H9 (cell line): ENCODE measurements around the gene DCAF17. TPM values are rescaled to one million over a fixed set of nuclear protein-coding genes. Genes with fewer than 3 reads are reported as not detected.
A peak's percentile ranks its signal among the peaks of the same experiment; 100 is the strongest.

Experiments used
- DNase-seq: peaks from one replicate; pipeline ENCODE4 v3.0.0-alpha.2; 2017
- H2AFZ ChIP-seq: one replicate; pipeline ENCODE4 v1.6.1; 2013; ENCODE audit warnings: mild to moderate bottlenecking, low read length, control low read depth, moderate library complexity
- H2AK5ac ChIP-seq: 2 replicates; pipeline ENCODE4 v1.6.1; 2013; ENCODE audit warnings: low read length, control low read depth, mixed read lengths; ENCODE audit not compliant: insufficient read length
- H2BK120ac ChIP-seq: one replicate; pipeline ENCODE4 v1.6.1; 2013; ENCODE audit warnings: low read depth, mild to moderate bottlenecking, low read length, control low read depth, inconsistent platforms; ENCODE audit not compliant: poor library complexity, severe bottlenecking
- H2BK12ac ChIP-seq: 2 replicates; pipeline ENCODE4 v1.6.1; 2013; ENCODE audit warnings: low read length, control low read depth, mixed read lengths, low read depth; ENCODE audit not compliant: insufficient read length
- H2BK15ac ChIP-seq: 2 replicates; pipeline ENCODE4 v1.6.1; 2013; ENCODE audit warnings: low read depth, low read length, control low read depth
- H2BK20ac ChIP-seq: one replicate; pipeline ENCODE4 v1.6.1; 2013; ENCODE audit warnings: low read depth, mild to moderate bottlenecking, low read length, control low read depth, inconsistent platforms; ENCODE audit not compliant: poor library complexity, severe bottlenecking
- H2BK5ac ChIP-seq: 2 replicates; pipeline ENCODE4 v1.6.1; 2013; ENCODE audit warnings: low read length, control low read depth, mixed read lengths; ENCODE audit not compliant: insufficient read length
- H3K14ac ChIP-seq: 2 replicates; pipeline ENCODE4 v1.6.1; 2013; ENCODE audit warnings: low read length, control low read depth; ENCODE audit not compliant: insufficient read depth
- H3K18ac ChIP-seq: 2 replicates; pipeline ENCODE4 v1.6.1; 2013; ENCODE audit warnings: low read depth, mild to moderate bottlenecking, mixed read lengths, low read length, control low read depth; ENCODE audit not compliant: insufficient read length
- H3K23ac ChIP-seq: 2 replicates; pipeline ENCODE4 v1.6.1; 2013; ENCODE audit warnings: low read length, control low read depth, mixed read lengths, low read depth; ENCODE audit not compliant: insufficient read length
- H3K23me2 ChIP-seq: 2 replicates; pipeline ENCODE4 v1.6.1; 2013; ENCODE audit warnings: low read depth, mild to moderate bottlenecking, mixed read lengths, low read length, control low read depth; ENCODE audit not compliant: insufficient read length, poor library complexity, severe bottlenecking
- H3K27ac ChIP-seq: 2 replicates; pipeline ENCODE4 v1.5.1; 2013; ENCODE audit warnings: low read length, control low read depth, mixed read lengths, low read depth; ENCODE audit not compliant: insufficient read length
- H3K27me3 ChIP-seq: 2 replicates; pipeline ENCODE4 v1.6.1; 2013; ENCODE audit warnings: low read length, control low read depth, inconsistent platforms; ENCODE audit not compliant: insufficient read depth
- H3K4ac ChIP-seq: 2 replicates; pipeline ENCODE4 v1.6.1; 2013; ENCODE audit warnings: low read depth, mild to moderate bottlenecking, control low read depth, inconsistent platforms, low read length, moderate library complexity
- H3K4me1 ChIP-seq: 2 replicates; pipeline ENCODE4 v1.6.1; 2013; ENCODE audit warnings: low read length, control low read depth, inconsistent platforms; ENCODE audit not compliant: insufficient read depth
- H3K4me2 ChIP-seq: 2 replicates; pipeline ENCODE4 v1.6.1; 2013; ENCODE audit warnings: low read length, control low read depth, mixed read lengths; ENCODE audit not compliant: insufficient read length, insufficient read depth
- H3K56ac ChIP-seq: 2 replicates; pipeline ENCODE4 v1.6.1; 2013; ENCODE audit warnings: low read depth, mild to moderate bottlenecking, mixed read lengths, low read length, control low read depth; ENCODE audit not compliant: insufficient read length
- H3K79me1 ChIP-seq: 2 replicates; pipeline ENCODE4 v1.6.1; 2013; ENCODE audit warnings: low read depth, mild to moderate bottlenecking, moderate library complexity, low read length, control low read depth, inconsistent platforms; ENCODE audit not compliant: insufficient read depth, poor library complexity, severe bottlenecking
- H3K79me2 ChIP-seq: 2 replicates; pipeline ENCODE4 v1.6.1; 2013; ENCODE audit warnings: low read length, control low read depth, inconsistent platforms; ENCODE audit not compliant: insufficient read depth
- H3K9ac ChIP-seq: 2 replicates; pipeline ENCODE4 v1.6.1; 2013; ENCODE audit warnings: low read length, control low read depth, mixed read lengths; ENCODE audit not compliant: insufficient read length; ENCODE audit errors: extremely low read depth
- H3K9me3 ChIP-seq: one replicate; pipeline ENCODE4 v1.6.1; 2013; ENCODE audit warnings: low read depth, low read length, inconsistent platforms; ENCODE audit not compliant: control insufficient read depth
- H3T11ph ChIP-seq: one replicate; pipeline ENCODE4 v1.6.1; 2013; ENCODE audit warnings: mild to moderate bottlenecking, low read length, control low read depth, inconsistent platforms
- H4K20me1 ChIP-seq: one replicate; pipeline ENCODE4 v1.6.1; 2013; ENCODE audit not compliant: control insufficient read depth, insufficient read length, insufficient read depth
- H4K5ac ChIP-seq: 2 replicates; pipeline ENCODE4 v1.6.1; 2013; ENCODE audit warnings: low read depth, mild to moderate bottlenecking, mixed read lengths, low read length, control low read depth; ENCODE audit not compliant: insufficient read length
- H4K8ac ChIP-seq: replicated peaks from 2 replicates; pipeline ENCODE4 v1.6.1; 2013; ENCODE audit warnings: low read length, control low read depth, mixed read lengths, low read depth; ENCODE audit not compliant: insufficient read length
- H4K91ac ChIP-seq: 2 replicates; pipeline ENCODE4 v1.6.1; 2013; ENCODE audit warnings: low read depth, mild to moderate bottlenecking, moderate library complexity, mixed read lengths, low read length, control low read depth; ENCODE audit not compliant: insufficient read length
- H3K27ac Mint-ChIP-seq, 3 experiments: 2 replicates in 2 of 3; 3 replicates in 1 of 3; pipeline ENCODE4 v1.8.0; 2020 to 2021; ENCODE audit warnings: mixed read lengths in 3 of 3, mild to moderate bottlenecking in 1 of 3, moderate library complexity in 1 of 3
- H3K27me3 Mint-ChIP-seq: 2 replicates; pipeline ENCODE4 v1.8.0; 2021; ENCODE audit warnings: low read depth, mild to moderate bottlenecking, moderate library complexity, mixed read lengths
- H3K36me3 Mint-ChIP-seq, 3 experiments: 2 replicates in 2 of 3; 3 replicates in 1 of 3; pipeline ENCODE4 v1.8.0; 2020 to 2021; ENCODE audit warnings: low read depth in 3 of 3, mixed read lengths in 3 of 3; ENCODE audit not compliant: insufficient read depth in 1 of 3
- H3K4me1 Mint-ChIP-seq, 2 experiments: 2 replicates each; pipeline ENCODE4 v1.8.0; 2020; ENCODE audit warnings: mixed read lengths in 2 of 2
- H3K4me3 Mint-ChIP-seq, 2 experiments: 2 replicates in 1 of 2; 3 replicates in 1 of 2; pipeline ENCODE4 v1.8.0; 2020 to 2021; ENCODE audit warnings: mild to moderate bottlenecking in 2 of 2, mixed read lengths in 2 of 2, moderate library complexity in 1 of 2
- H3K9me3 Mint-ChIP-seq, 2 experiments: 2 replicates in 1 of 2; 3 replicates in 1 of 2; pipeline ENCODE4 v1.8.0; 2020; ENCODE audit warnings: mild to moderate bottlenecking in 2 of 2, mixed read lengths in 2 of 2, moderate library complexity in 1 of 2
- WGBS: extraction: QIAGEN DNeasy Blood & Tissue Kit; methylation state at CpG from one replicate; pipeline ENCODE4 v1.1.7; 2013; ENCODE audit warnings: missing lambda C conversion rate, low lambda C conversion rate, mixed read lengths; ENCODE audit not compliant: insufficient read length; ENCODE audit errors: extremely low coverage; 5-methylcytosine and 5-hydroxymethylcytosine counted together
- total RNA-seq: library from RNA; stranded (reverse); gene quantifications from 2 replicates; pipeline ENCODE4 v1.2.1, GENCODE V29; 2021
- TF ChIP-seq, protein P1 (sequence below): fragments of 200-600 bp; sonication (generic); conservative IDR thresholded peaks from 3 replicates; pipeline ENCODE4 v1.8.0; 2021; ENCODE audit warnings: antibody characterized with exemption, mild to moderate bottlenecking

The DCAF17 gene
- total RNA-seq, 1 experiment from 2014 or later: 28.1 TPM

DNA sequence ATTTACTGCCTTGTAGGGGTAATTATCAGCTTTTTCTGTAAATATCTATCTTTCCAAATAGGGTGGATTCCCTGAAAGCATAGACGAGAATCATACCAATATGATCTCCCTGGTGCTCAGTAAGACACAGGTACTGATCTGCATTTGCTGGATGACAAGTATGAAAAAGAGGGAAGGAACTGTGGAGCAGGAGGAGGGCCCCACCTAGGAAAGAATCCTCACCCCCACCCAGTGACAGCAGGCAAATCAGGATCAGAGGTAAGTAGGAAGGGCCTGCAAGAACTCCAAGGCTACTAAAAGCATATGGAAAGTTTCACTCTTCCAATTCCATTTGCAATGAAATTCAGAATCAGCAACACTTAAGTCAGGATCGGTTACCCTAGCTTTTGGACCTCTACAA lies 42.5 kb upstream of the DCAF17 start:
- H2BK5ac ChIP-seq: no peak overlapping the region
- H2BK15ac ChIP-seq: no peak overlapping the region
- H2BK120ac ChIP-seq: no peak overlapping the region
- no peak overlapping the region for H3K18ac ChIP-seq
- no peak overlapping the region for H3K56ac ChIP-seq
- H3K4me1 ChIP-seq: peaks cover 6% of the 10 kb centered on the region; the same call in 1 of the 2 replicates
- Mint-ChIP-seq H3K36me3 (peaks cover 0 to 5% (median 3%) of the 10 kb centered on the region in 3 experiments; a peak in 1 of 7 replicates), H3K4me3 (no peak overlapping the region), H3K27ac (peak overlapping the region in 1 of 3 experiments; percentile 45; a peak in 2 of 7 replicates), H3K9me3 (no peaks in the 10 kb centered on the region; a peak in 1 of 5 replicates), H3K27me3 (no peaks in the 10 kb centered on the region), H3K4me1 (peaks cover 49 to 52% of the 10 kb centered on the region in 2 experiments)
- H2AFZ ChIP-seq: no peak overlapping the region
- no peak for DNase-seq
- no peak overlapping the region for H2BK12ac ChIP-seq
- TF ChIP-seq, protein P1, sequence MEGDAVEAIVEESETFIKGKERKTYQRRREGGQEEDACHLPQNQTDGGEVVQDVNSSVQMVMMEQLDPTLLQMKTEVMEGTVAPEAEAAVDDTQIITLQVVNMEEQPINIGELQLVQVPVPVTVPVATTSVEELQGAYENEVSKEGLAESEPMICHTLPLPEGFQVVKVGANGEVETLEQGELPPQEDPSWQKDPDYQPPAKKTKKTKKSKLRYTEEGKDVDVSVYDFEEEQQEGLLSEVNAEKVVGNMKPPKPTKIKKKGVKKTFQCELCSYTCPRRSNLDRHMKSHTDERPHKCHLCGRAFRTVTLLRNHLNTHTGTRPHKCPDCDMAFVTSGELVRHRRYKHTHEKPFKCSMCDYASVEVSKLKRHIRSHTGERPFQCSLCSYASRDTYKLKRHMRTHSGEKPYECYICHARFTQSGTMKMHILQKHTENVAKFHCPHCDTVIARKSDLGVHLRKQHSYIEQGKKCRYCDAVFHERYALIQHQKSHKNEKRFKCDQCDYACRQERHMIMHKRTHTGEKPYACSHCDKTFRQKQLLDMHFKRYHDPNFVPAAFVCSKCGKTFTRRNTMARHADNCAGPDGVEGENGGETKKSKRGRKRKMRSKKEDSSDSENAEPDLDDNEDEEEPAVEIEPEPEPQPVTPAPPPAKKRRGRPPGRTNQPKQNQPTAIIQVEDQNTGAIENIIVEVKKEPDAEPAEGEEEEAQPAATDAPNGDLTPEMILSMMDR: no peak
- peak overlapping the region; percentile 13 for H3K27ac ChIP-seq
- no peak overlapping the region for H3K23ac ChIP-seq
- H4K91ac ChIP-seq: no peak overlapping the region
- WGBS: no CpG with 5 or more reads among the region's 2 CpGs
- H3K9me3 ChIP-seq: no peaks in the 10 kb centered on the region
- H4K8ac ChIP-seq: no peak overlapping the region
- H2AK5ac ChIP-seq: no peak overlapping the region
- no peak overlapping the region for H3K9ac ChIP-seq
- H2BK20ac ChIP-seq: no peak overlapping the region
- H3K79me1 ChIP-seq: no peaks in the 10 kb centered on the region
- H4K20me1 ChIP-seq: no peaks in the 10 kb centered on the region
- no peaks in the 10 kb centered on the region; the same call in 1 of the 2 replicates for H3K79me2 ChIP-seq
- H3K4me2 ChIP-seq: no peak overlapping the region
- H4K5ac ChIP-seq: no peak overlapping the region
- H3K4ac ChIP-seq: no peak overlapping the region
- no peaks in the 10 kb centered on the region for H3K27me3 ChIP-seq
- H3K23me2 ChIP-seq: no peaks in the 10 kb centered on the region
- H3K14ac ChIP-seq: no peak overlapping the region
- H3T11ph ChIP-seq: no peak overlapping the region
